Hepatocyte (in vitro differentiated cells): ENCODE data around the gene PYM1.
"Not testable (repeated sequence)": the region's sequence is repeated elsewhere in the genome, so short reads cannot be mapped to it uniquely, and the experiment has no call there.

Source experiments
- CTCF ChIP-seq: fragments of 200-600 bp; sonication (generic); IDR thresholded peaks from 2 replicates; pipeline ENCODE4 v1.5.1; 2016; ENCODE audit warnings: antibody characterized with exemption, mild to moderate bottlenecking; ENCODE audit not compliant: poor library complexity
- EZH2 ChIP-seq: fragments of 200-600 bp; sonication (generic); IDR thresholded peaks from 2 replicates; pipeline ENCODE4 v1.6.1; 2016; ENCODE audit warnings: antibody characterized with exemption, mild to moderate bottlenecking, borderline replicate concordance
- EZH2phosphoT487 ChIP-seq: fragments of 200-600 bp; sonication (generic); IDR thresholded peaks from one replicate; pipeline ENCODE4 v1.6.1; 2018; ENCODE audit warnings: antibody characterized with exemption, mild to moderate bottlenecking, low read depth, moderate library complexity; ENCODE audit not compliant: unreplicated experiment, severe bottlenecking

- not testable (repeated sequence) for TF ChIP-seq CTCF, EZH2phosphoT487, EZH2
Measured at GRCh38 chr12:55919032-55919431, 8.7 kb downstream of the PYM1 start.
